Activated B cell treated with CpG ODN at 0.5 μM for 24 hours (primary cell): ENCODE results near the gene SLC6A6. TPM values are rescaled to one million over a fixed set of nuclear protein-coding genes. Genes with fewer than 3 reads are reported as not detected.

ENCODE experiments used
- ATAC-seq: fragments of 200-7000 bp; cut with Tn5 transposase; one replicate; pipeline ENCODE4 v1.10.0; 2021; ENCODE audit warnings: low read depth, mild to moderate bottlenecking, moderate library complexity
- CTCF ChIA-PET: fragments of 350-600 bp; sonication (Branson Sonifier 250); formaldehyde crosslinking; loops from one replicate; lab custom pipeline; 2021; ENCODE audit warnings: antibody characterized with exemption; lab: Charles Lee
- POLR2A ChIA-PET: fragments of 350-600 bp; sonication (Branson Sonifier 250); formaldehyde crosslinking; loops from one replicate; lab custom pipeline; 2021; ENCODE audit warnings: antibody characterized with exemption; lab: Charles Lee
- DNase-seq: peaks from one replicate; pipeline ENCODE4 v3.0.0; 2022
- H3K27ac Mint-ChIP-seq: one replicate; pipeline ENCODE4 v1.8.0; 2020; ENCODE audit warnings: mixed read lengths
- H3K27me3 Mint-ChIP-seq: one replicate; pipeline ENCODE4 v1.8.0; 2021; ENCODE audit warnings: mixed read lengths
- H3K36me3 Mint-ChIP-seq: one replicate; pipeline ENCODE4 v1.8.0; 2021; ENCODE audit warnings: low read depth, mixed read lengths
- H3K4me1 Mint-ChIP-seq: one replicate; pipeline ENCODE4 v1.8.0; 2021; ENCODE audit warnings: mixed read lengths
- H3K4me3 Mint-ChIP-seq: one replicate; pipeline ENCODE4 v1.8.0; 2020; ENCODE audit warnings: mild to moderate bottlenecking, mixed read lengths
- H3K9me3 Mint-ChIP-seq: one replicate; pipeline ENCODE4 v1.8.0; 2020; ENCODE audit warnings: mixed read lengths
- CTCF ChIP-seq: fragments of 200-600 bp; IDR thresholded peaks from one replicate; pipeline ENCODE4 v1.8.0; 2022; ENCODE audit warnings: antibody characterized with exemption, mild to moderate bottlenecking
- intact Hi-C: fragments of 100-400 bp; cut with micrococcal nuclease; formaldehyde crosslinking; loops from one replicate; pipeline ENCODE4 v1.15.1; 2024
- total RNA-seq: library from RNA; stranded (reverse); gene quantifications from 2 replicates; pipeline ENCODE4 v1.2.3, GENCODE V29; 2022

Gene SLC6A6
- total RNA-seq, 1 donor from 2014 or later: 67.3 TPM

- POLR2A ChIA-PET: no interaction called here
- DNase-seq: no peak
- H3K27ac Mint-ChIP-seq: no peak overlapping the region
Observed at GRCh38 chr3:14369675-14370669, 32.4 kb upstream of the SLC6A6 start.

GRCh38 chr3:14370720-14371572 is 31.5 kb upstream of the SLC6A6 start:
- H3K27me3 Mint-ChIP-seq: peaks cover 14% of the 10 kb centered on the region

More at GRCh38 chr3:14369675-14370669, 32.4 kb upstream of the SLC6A6 start:
- Mint-ChIP-seq H3K4me1 (no peaks in the 10 kb centered on the region), H3K36me3 (no peaks in the 10 kb centered on the region), H3K4me3 (no peak overlapping the region), H3K9me3 (no peaks in the 10 kb centered on the region), H3K27me3 (peaks cover 14% of the 10 kb centered on the region)
- intact Hi-C loops: no loop called here
- no peak for ATAC-seq
- CTCF ChIA-PET: interaction anchor here (1.2 kb wide), 1 partner anchor 17 kb away, joined by 4 read pairs; no protein-coding TSS in a partner anchor
- TF ChIP-seq CTCF: no peak

GRCh38 chr3:14371573-14372474 is 30.6 kb upstream of the SLC6A6 start:
- no peak overlapping the region for H3K27ac Mint-ChIP-seq
- no peak overlapping the region for H3K4me3 Mint-ChIP-seq
- ATAC-seq: no peak
- no peaks in the 10 kb centered on the region for H3K9me3 Mint-ChIP-seq
- no peak for TF ChIP-seq CTCF
- POLR2A ChIA-PET: no interaction called here
- intact Hi-C loops: no loop called here
- no peak for DNase-seq
- H3K27me3 Mint-ChIP-seq: peaks cover 14% of the 10 kb centered on the region
- CTCF ChIA-PET: no interaction called here
- H3K4me1 Mint-ChIP-seq: no peaks in the 10 kb centered on the region
- no peaks in the 10 kb centered on the region for H3K36me3 Mint-ChIP-seq

More at GRCh38 chr3:14370720-14371572, 31.5 kb upstream of the SLC6A6 start:
- no peak for DNase-seq
- ATAC-seq: no peak
- intact Hi-C loops: no loop called here
- Mint-ChIP-seq H3K9me3 (no peaks in the 10 kb centered on the region), H3K27ac (no peak overlapping the region), H3K4me1 (no peaks in the 10 kb centered on the region), H3K36me3 (no peaks in the 10 kb centered on the region), H3K4me3 (no peak overlapping the region)
- TF ChIP-seq CTCF: no peak
- ChIA-PET POLR2A (no interaction called here), CTCF (interaction anchor here (1.2 kb wide), 1 partner anchor 16 kb away, joined by 4 read pairs; no protein-coding TSS in a partner anchor)

- H3K4me1 Mint-ChIP-seq: peaks cover 3% of the 10 kb centered on the region
- POLR2A ChIA-PET: no interaction called here
- DNase-seq (no peak), ATAC-seq (no peak)
- intact Hi-C loops: no loop called here
- peaks cover 14% of the 10 kb centered on the region for H3K27me3 Mint-ChIP-seq
- no peak overlapping the region for H3K27ac Mint-ChIP-seq
- CTCF ChIA-PET: no interaction called here
- no peaks in the 10 kb centered on the region for H3K9me3 Mint-ChIP-seq
- TF ChIP-seq CTCF: no peak
- no peak overlapping the region for H3K4me3 Mint-ChIP-seq
- H3K36me3 Mint-ChIP-seq: no peaks in the 10 kb centered on the region
Observed at GRCh38 chr3:14372587-14372986, 29.8 kb upstream of the SLC6A6 start.
